Stimulated activated CD8-positive, alpha-beta memory T cell treated with anti-CD3 and anti-CD28 coated beads, Interleukin-2, amount 100 ng/mL, for 1 hour (primary cell): ENCODE results near the gene ACSBG1.

Experiments used
- DNase-seq, 2 donors: peaks; one replicate each; pipeline ENCODE4 v3.0.0-alpha.2; 2020; ENCODE audit warnings: low read depth in 2 of 2

The ACSBG1 gene

GRCh38 chr15:78130466-78131294 lies 103.7 kb downstream of the ACSBG1 start:
- peak in 1 of 2 donors; percentile 22 for DNase-seq

DNA sequence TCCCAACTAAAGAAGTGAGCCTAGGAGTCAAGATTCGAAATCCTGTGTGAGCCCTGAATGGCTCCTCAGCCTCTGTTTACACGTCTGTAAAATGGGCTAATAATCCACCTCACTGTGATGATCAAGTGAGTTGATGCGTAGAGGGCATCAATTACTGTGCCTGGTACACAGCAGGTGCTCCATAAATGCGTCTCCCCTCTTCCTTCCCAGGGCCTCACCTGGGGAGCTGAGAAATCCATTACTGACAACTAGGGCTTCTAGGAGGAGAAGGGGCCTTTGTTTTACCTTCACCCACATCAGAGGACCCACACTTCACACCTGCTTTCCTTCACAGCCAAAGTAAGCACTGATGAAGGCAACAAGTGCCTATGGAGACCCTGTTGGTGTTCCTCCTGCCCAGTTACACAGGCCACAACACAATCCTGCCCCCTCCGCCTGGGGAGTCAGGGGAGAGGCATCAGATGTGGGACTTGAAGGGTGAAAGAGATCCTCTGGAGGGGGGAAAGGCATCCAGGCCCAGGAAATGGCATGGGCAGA lies 104.5 kb downstream of the ACSBG1 start:
- DNase-seq: no peak

DNA sequence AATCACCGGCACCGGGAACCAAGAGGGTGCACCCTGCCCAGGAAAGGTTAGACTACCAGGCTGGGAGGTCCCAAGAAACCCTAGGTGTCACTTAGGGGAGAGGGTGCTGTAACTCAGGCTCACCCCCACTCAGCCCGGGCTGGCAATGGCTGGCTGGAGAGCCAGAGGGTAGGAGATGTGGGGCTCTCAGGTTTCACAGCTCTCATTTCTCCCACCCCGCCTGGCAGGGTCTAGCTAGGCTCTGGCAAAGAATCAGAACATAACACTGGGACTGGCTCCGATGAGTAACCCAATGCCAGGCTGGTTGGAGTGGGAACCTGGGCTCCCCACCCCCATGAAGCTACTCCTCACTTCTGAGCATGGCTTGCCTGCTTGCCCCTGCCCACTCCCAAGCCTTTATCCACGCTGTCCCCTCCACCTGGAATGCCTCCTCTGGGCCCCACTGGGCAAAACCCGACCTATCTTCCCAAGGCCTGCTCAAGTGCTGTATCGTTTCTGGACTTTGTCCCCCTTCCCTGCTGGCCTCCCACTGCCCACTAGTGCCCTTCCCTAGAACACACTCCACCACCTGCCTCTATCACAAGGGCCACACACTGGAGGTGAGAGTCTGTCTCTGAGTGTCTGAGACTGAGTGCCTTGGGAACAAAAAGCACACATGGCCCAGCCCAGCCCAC lies 105.2 kb downstream of the ACSBG1 start:
- DNase-seq: no peak

GRCh38 chr15:78127882-78128281 lies 106.5 kb downstream of the ACSBG1 start:
- no peak for DNase-seq

DNA sequence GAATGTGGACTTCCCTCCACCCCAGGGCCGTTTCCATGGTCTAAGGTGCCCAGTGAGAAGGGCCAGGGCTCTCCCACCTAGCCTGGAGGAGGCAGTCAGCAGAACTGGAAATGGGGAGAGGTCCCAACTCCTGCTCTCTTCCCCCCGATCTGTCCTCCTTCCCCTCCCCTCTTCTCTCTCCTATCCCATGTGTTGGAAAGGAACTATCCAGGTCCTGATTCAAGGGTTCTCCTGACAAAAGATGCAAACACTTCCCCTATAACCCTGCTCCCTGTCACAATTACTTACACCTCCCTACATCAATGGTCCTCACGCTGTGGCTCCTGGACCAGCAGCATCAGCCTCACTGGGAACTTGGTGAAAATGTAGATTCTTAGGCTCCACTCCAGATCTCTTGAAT lies 109.1 kb downstream of the ACSBG1 start:
- DNase-seq: no peak

- no peak for DNase-seq
Observed at GRCh38 chr15:78120523-78120922, 113.8 kb downstream of the ACSBG1 start.
